Right lobe of liver (tissue), 6 donors: ENCODE measurements around the gene KIF20B. TPM values are rescaled to one million over a fixed set of nuclear protein-coding genes. Genes with fewer than 3 reads are reported as not detected.

Experiments
- ATAC-seq, 4 donors: fragments of 200-7000 bp; cut with Tn5 transposase; one replicate each; pipeline ENCODE4 v1.9.1; 2020; ENCODE audit warnings: mild to moderate bottlenecking in 4 of 4, moderate library complexity in 4 of 4
- DNase-seq, 3 donors: peaks; one replicate each; pipeline ENCODE4 v3.0.0-alpha.2; 2020
- H3K27ac ChIP-seq, 3 donors: fragments of 200-600 bp; one replicate each; pipeline ENCODE4 v1.8.0; 2022
- H3K27me3 ChIP-seq, 2 donors: fragments of 200-600 bp; one replicate each; pipeline ENCODE4 v1.8.0; 2022
- H3K36me3 ChIP-seq, 4 donors: fragments of 200-600 bp; sonication (generic) in 1 of 4; one replicate each; pipeline versions ENCODE4 v1.5.1 to v1.8.0; 2017 to 2022; ENCODE audit warnings: control low read depth in 1 of 4
- H3K4me1 ChIP-seq, 4 donors: fragments of 200-600 bp; sonication (generic) in 1 of 4; one replicate each; pipeline versions ENCODE4 v1.5.1 to v1.8.0; 2017 to 2022; ENCODE audit warnings: control low read depth in 1 of 4
- H3K4me3 ChIP-seq, 3 donors: fragments of 200-600 bp; one replicate each; pipeline ENCODE4 v1.8.0; 2022
- H3K9me3 ChIP-seq, 4 donors: fragments of 200-600 bp; sonication (generic) in 1 of 4; one replicate each; pipeline versions ENCODE4 v1.5.1 to v1.8.0; 2017 to 2022; ENCODE audit warnings: control low read depth in 1 of 4
- POLR2A ChIP-seq: fragments of 450-650 bp; IDR thresholded peaks from one replicate; pipeline ENCODE4 v1.6.1; 2017; ENCODE audit warnings: antibody characterized with exemption, mild to moderate bottlenecking
- WGBS: methylation state at CpG from one replicate; pipeline ENCODE4 v1.1.6; 2018; ENCODE audit warnings: low coverage, low lambda C conversion rate; ENCODE audit not compliant: insufficient coverage; ENCODE audit errors: missing lambda C conversion rate; 5-methylcytosine and 5-hydroxymethylcytosine counted together
- intact Hi-C, 2 donors: fragments of 100-400 bp; cut with DNase I; formaldehyde crosslinking; loops; one replicate each; pipeline versions ENCODE4 v1.11.2 to v1.14.1; 2022
- total RNA-seq, 6 experiments: library from RNA; depleted of rRNA in 2 of 6; stranded (reverse); fragments of >200 nt in 2 of 6; fragmentation: NEBNext Ultra II Directional in 3 of 6; extraction: Animal tissue kit (Norgen Biotek cat#: 25700) in 3 of 6; gene quantifications; one replicate each; pipeline versions ENCODE4 v1.1.0 to v1.2.4, GENCODE V29; 2016 to 2023
- TF ChIP-seq, protein P1 (sequence below), 4 donors: fragments of 200-600 bp in 3 of 4; fragments of 450-650 bp in 1 of 4; IDR thresholded peaks; one replicate each; pipeline versions ENCODE4 v1.5.1 to v1.8.0; 2016 to 2022; ENCODE audit warnings: antibody characterized with exemption in 4 of 4, mild to moderate bottlenecking in 2 of 4
- donor health status: DM: no; HTN: yes; CAD: no.
- donor health status: DM: no; HTN: no; CAD: no.
- donor health status: DM: no; HTN: no; CAD: no.
- donor health status: DM: no; HTN: yes; CAD: no.
- donor health status: DM: no; HTN: yes; CAD: no.

Gene KIF20B
- total RNA-seq, 6 experiments from 2014 or later: 0.97 to 3.4 (median 1.7) TPM

DNA sequence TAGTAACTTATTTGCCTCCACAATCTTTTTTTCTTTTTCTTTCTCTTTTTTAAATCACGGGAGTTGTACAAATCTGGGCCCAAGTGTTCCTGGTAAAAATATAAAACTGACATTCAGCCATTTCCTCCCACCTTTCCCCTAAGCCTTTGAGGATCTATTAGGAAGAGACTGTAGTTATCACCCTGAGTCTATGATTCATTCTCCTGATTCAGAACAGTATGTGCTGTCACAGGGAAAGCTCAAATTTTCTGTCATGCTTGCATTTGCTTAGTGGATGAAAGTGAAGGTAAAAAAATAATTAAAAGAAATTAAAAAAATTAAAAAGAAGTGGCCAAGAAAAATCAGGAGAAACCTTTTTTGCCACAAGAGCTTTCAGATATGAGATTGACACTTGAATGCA, 71.7 kb downstream of the KIF20B start:
- Histone ChIP-seq H3K4me3 (no peak overlapping the region), H3K36me3 (no peaks in the 10 kb centered on the region), H3K4me1 (no peaks in the 10 kb centered on the region), H3K27ac (no peak overlapping the region), H3K27me3 (no peaks in the 10 kb centered on the region), H3K9me3 (no peaks in the 10 kb centered on the region)
- intact Hi-C loops: no loop called here
- WGBS: 35% methylated on average over 1 of the region's 1 CpG
- TF ChIP-seq, protein P1, sequence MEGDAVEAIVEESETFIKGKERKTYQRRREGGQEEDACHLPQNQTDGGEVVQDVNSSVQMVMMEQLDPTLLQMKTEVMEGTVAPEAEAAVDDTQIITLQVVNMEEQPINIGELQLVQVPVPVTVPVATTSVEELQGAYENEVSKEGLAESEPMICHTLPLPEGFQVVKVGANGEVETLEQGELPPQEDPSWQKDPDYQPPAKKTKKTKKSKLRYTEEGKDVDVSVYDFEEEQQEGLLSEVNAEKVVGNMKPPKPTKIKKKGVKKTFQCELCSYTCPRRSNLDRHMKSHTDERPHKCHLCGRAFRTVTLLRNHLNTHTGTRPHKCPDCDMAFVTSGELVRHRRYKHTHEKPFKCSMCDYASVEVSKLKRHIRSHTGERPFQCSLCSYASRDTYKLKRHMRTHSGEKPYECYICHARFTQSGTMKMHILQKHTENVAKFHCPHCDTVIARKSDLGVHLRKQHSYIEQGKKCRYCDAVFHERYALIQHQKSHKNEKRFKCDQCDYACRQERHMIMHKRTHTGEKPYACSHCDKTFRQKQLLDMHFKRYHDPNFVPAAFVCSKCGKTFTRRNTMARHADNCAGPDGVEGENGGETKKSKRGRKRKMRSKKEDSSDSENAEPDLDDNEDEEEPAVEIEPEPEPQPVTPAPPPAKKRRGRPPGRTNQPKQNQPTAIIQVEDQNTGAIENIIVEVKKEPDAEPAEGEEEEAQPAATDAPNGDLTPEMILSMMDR (IDR thresholded peaks at IDR 0.05): no peak
- no peak for TF ChIP-seq POLR2A
- DNase-seq (no peak), ATAC-seq (no peak)

DNA sequence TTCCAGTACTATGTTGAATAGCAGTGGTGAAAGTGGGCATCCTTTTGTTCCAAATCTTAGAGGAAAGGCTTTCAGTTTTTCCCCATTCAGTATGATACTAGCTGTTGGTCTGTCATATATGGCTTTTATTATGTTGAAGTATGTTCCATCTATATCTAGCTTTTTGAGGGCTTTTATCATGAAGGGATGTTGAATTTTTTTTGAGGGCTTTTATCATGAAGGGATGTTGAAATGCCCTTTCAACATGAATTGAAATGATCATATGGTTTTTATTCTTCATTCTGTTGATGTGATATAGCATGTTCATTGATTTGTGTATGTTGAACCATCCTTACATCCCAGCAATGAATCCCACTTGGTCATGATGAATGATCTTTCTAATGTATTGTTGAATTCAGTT, 75.3 kb downstream of the KIF20B start:
- no peak overlapping the region for H3K4me3 ChIP-seq
- no peak overlapping the region for H3K27ac ChIP-seq
- H3K9me3 ChIP-seq: no peaks in the 10 kb centered on the region
- ATAC-seq (no peak), DNase-seq (no peak)
- H3K36me3 ChIP-seq: no peaks in the 10 kb centered on the region
- H3K27me3 ChIP-seq: no peaks in the 10 kb centered on the region
- intact Hi-C loops: no loop called here
- TF ChIP-seq, protein P1 (IDR thresholded peaks at IDR 0.05): no peak
- TF ChIP-seq POLR2A: no peak
- H3K4me1 ChIP-seq: no peaks in the 10 kb centered on the region

- 97% methylated on average over 2 of the region's 2 CpGs for WGBS
- Histone ChIP-seq H3K4me1 (no peaks in the 10 kb centered on the region), H3K27me3 (no peaks in the 10 kb centered on the region), H3K27ac (no peak overlapping the region), H3K4me3 (no peak overlapping the region), H3K9me3 (no peaks in the 10 kb centered on the region), H3K36me3 (no peaks in the 10 kb centered on the region)
- ATAC-seq (no peak), DNase-seq (no peak)
- intact Hi-C loops: no loop called here
- TF ChIP-seq, protein P1 (IDR thresholded peaks at IDR 0.05): no peak
- no peak for TF ChIP-seq POLR2A
Measured at GRCh38 chr10:89782470-89782869, 81.1 kb downstream of the KIF20B start.

GRCh38 chr10:89783406-89783805, 82.0 kb downstream of the KIF20B start:
- DNase-seq (no peak), ATAC-seq (no peak)
- TF ChIP-seq, protein P1 (IDR thresholded peaks at IDR 0.05): no peak
- TF ChIP-seq POLR2A: no peak
- no peaks in the 10 kb centered on the region for H3K9me3 ChIP-seq
- intact Hi-C loops: no loop called here
- H3K36me3 ChIP-seq: no peaks in the 10 kb centered on the region
- no peaks in the 10 kb centered on the region for H3K4me1 ChIP-seq
- H3K4me3 ChIP-seq: no peak overlapping the region
- H3K27ac ChIP-seq: no peak overlapping the region
- no peaks in the 10 kb centered on the region for H3K27me3 ChIP-seq

GRCh38 chr10:89785095-89785494, 83.7 kb downstream of the KIF20B start:
- intact Hi-C loops: no loop called here
- Histone ChIP-seq H3K9me3 (no peaks in the 10 kb centered on the region), H3K36me3 (no peaks in the 10 kb centered on the region), H3K4me3 (no peak overlapping the region), H3K4me1 (no peaks in the 10 kb centered on the region), H3K27ac (no peak overlapping the region), H3K27me3 (no peaks in the 10 kb centered on the region)
- WGBS: 94% methylated on average over 2 of the region's 3 CpGs
- ATAC-seq (no peak), DNase-seq (no peak)
- no peak for TF ChIP-seq POLR2A
- TF ChIP-seq, protein P1 (IDR thresholded peaks at IDR 0.05): no peak
